H1 (cell line): ENCODE results near the gene WIPF3. TPM values are rescaled to one million over a fixed set of nuclear protein-coding genes. Genes with fewer than 3 reads are reported as not detected.

ENCODE experiments used
- BCL11A ChIP-seq, 2 experiments: IDR thresholded peaks; one replicate each; pipeline ENCODE4 v1.6.1; 2011; ENCODE audit warnings: low read depth in 2 of 2, low read length in 2 of 2, mild to moderate bottlenecking in 2 of 2
- CBX5 ChIP-seq: fragments of 300-800, 300-1000 bp; sonication (generic); IDR thresholded peaks from 2 replicates; pipeline ENCODE4 v1.7.1; 2016; ENCODE audit warnings: antibody characterized with exemption, low read length, low read depth
- KDM5A ChIP-seq: fragments of 200-600 bp; IDR thresholded peaks from 2 replicates; pipeline ENCODE4 v1.7.1; 2012; ENCODE audit warnings: mild to moderate bottlenecking, low read length, inconsistent platforms, mixed read lengths
- SIN3A ChIP-seq, 2 experiments: IDR thresholded peaks in 1 of 2; conservative IDR thresholded peaks in 1 of 2; 2 replicates each; pipeline ENCODE4 v1.6.1; 2011 to 2012; ENCODE audit warnings: low read length in 2 of 2, improper control_type of control experiment in 1 of 2, low read depth in 1 of 2, mild to moderate bottlenecking in 1 of 2
- TBP ChIP-seq: IDR thresholded peaks from 2 replicates; pipeline ENCODE4 v1.6.1; 2011; ENCODE audit warnings: low read depth, low read length, improper control_type of control experiment
- ZNF274 ChIP-seq: IDR thresholded peaks from 2 replicates; pipeline ENCODE4 v1.7.0; 2012; ENCODE audit warnings: low read length, borderline replicate concordance; ENCODE audit errors: extremely low read depth
- polyA plus RNA-seq, 7 experiments: library from polyadenylated mRNA; depleted of rRNA in 3 of 7; stranded (reverse) in 5 of 7; unstranded in 2 of 7; fragments of >200 nt in 5 of 7; fragments of 200-250 nt in 2 of 7; gene quantifications; 1 replicate in 5 of 7; 2 replicates in 1 of 7; 4 replicates in 1 of 7; pipeline versions ENCODE4 v1.2.1 to v1.2.3, GENCODE V29; 2011 to 2013; ENCODE audit warnings: missing spikeins in 2 of 7, mixed read lengths in 2 of 7
- total RNA-seq: library from RNA; stranded (reverse); fragmentation: NEBNext Ultra II Directional; extraction: Animal tissue kit (Norgen Biotek cat#: 25700); gene quantifications from 2 replicates; pipeline ENCODE4 v1.2.1, GENCODE V29; 2021

Gene WIPF3
- total and polyA plus RNA-seq, 2 of the 8 experiments (the other 6 are each of a cell fraction or from before 2014, with no cell fraction given): 5.0 to 12.1 TPM

DNA sequence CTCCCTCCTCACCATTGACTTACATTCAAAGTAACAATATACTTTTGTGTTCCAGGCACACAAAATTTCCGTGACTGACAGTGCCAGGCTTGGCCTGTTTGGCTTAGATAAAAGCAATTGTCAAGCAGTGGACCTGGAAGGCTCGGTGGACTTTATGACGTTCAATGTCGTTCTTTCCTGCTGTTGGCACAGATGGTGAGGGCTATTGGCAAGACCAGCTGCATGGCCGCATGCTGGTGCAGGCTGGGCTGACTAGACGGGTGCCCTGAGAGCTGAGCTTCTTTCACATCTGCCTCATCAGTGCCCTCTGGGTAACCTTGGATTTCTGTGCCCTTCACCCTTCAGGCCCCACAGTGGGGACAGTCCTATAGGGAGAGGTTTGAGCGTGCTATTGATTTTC, 45.2 kb downstream of the WIPF3 start (continued):
- TF ChIP-seq BCL11A (IDR thresholded peaks at IDR 0.05; ENCODE audit: low read depth in 2 of 2, low read length in 2 of 2): no peak
- TF ChIP-seq KDM5A: no peak
- no peak for TF ChIP-seq CBX5
- TF ChIP-seq TBP: no peak
- TF ChIP-seq SIN3A (conservative IDR thresholded peaks at IDR 0.05 in 1 of 2, IDR thresholded peaks at IDR 0.05 in 1 of 2; ENCODE audit: low read depth in 1 of 2, low read length in 2 of 2): no peak
- TF ChIP-seq ZNF274: no peak
